Measurements from ENCODE around the gene BMP7. TPM values are rescaled to one million over a fixed set of nuclear protein-coding genes. Genes with fewer than 3 reads are reported as not detected.

Gene BMP7
- total and polyA plus RNA-seq, 9 of the 15 experiments (the other 6 are each of a cell fraction or from before 2014, with no cell fraction given), result 0.18 TPM; not detected in 8

DNA sequence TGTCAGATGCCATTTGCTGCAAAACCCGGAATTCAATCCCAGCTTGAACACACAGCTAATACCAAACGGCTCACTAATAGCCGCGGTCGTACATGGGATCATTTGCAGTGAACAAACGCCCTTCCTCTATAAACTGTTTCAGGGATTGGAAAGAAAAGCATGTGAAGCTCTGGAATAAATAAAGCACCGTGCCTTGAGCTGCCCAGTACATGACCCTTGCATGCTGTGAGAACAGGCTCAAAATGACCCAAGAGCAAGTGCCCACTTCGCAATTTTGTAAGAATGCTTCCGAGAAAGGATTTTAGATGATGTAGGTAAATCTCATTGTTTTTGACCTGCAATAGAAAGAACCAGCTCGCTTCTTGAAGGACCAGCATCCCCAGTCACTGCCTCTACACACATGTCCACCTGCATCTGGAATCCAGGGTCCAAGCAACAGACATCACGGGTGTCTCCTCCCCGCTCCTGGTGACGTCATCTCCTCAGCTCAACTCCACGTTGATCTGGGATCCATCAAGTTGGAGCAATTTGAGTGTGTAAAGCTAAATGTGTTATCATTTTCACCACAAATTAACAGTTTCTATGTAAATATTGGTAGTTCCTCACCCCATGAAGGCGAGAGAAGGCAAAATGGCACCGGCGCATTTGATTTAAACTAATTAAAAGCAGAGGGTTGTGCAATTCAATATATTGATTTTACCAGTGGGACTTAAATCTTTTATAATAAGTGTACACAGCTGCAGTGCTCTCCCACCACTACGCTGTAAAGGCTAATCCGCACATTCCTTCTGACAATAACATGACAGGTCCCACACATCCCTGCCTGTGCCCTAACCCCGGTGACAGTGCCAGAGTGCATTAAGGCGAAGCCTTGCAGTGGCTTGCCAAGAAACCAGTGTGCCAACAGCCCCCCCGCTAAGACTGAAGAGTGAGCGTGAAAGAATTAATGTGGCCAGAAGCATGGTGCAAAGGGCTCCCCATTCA, 6.2 kb downstream of the BMP7 start:
- H3K27ac ChIP-seq (ENCODE audit: extremely low read depth, low read depth, low read length), result no peak overlapping the region
- FAIRE-seq, result no peak
- peaks cover 0 to 10% of the 10 kb centered on the region in 2 experiments; a peak in 2 of 5 replicates for H3K4me1 ChIP-seq (replicated peaks in 1 of 2; ENCODE audit: control insufficient read depth in 2 of 2, insufficient read depth in 2 of 2, low read length in 2 of 2)
- H3K9ac ChIP-seq (ENCODE audit: insufficient read depth in 1 of 2, low read depth in 2 of 2, low read length in 2 of 2), result no peak overlapping the region
- no peak overlapping the region for H3K4me3 ChIP-seq
- H3K4me2 ChIP-seq (ENCODE audit: insufficient read depth, low read length), result no peak overlapping the region
- no peaks in the 10 kb centered on the region for H3K9me3 ChIP-seq (replicated peaks; ENCODE audit: control insufficient read depth, insufficient read depth, low read depth, low read length)
- POLR2A ChIA-PET, result interaction anchor here (1.1 to 1.3 kb wide), 2 partner anchors 13 to 23 kb away, joined by 3 read pairs; no protein-coding TSS in a partner anchor
- no peaks in the 10 kb centered on the region for H3K79me2 ChIP-seq (ENCODE audit: control insufficient read depth, insufficient read depth, low read length)
- BruUV-seq (replicated peaks), result no TSS peak
- in situ Hi-C loops (cut with MboI) (no loop called here), intact Hi-C loops (cut with micrococcal nuclease) (no loop called here)
- ATAC-seq, result no peak
- WGBS (ENCODE audit: insufficient coverage, low coverage, missing lambda C conversion rate), result 1% methylated on average over 23 of the region's 23 CpGs
- CTCF ChIA-PET (ENCODE audit: low intra/inter-chr PET ratio), result no interaction called here
- no peak overlapping the region for H2AFZ ChIP-seq (ENCODE audit: low read depth, low read length)
- DNase-seq (ENCODE audit: extremely low read depth in 1 of 4, low spot score in 3 of 4), result no peak
- H3K36me3 ChIP-seq (ENCODE audit: control insufficient read depth, insufficient read depth, low read length), result no peaks in the 10 kb centered on the region
- H4K20me1 ChIP-seq (replicated peaks; ENCODE audit: control insufficient read depth, insufficient read depth, low read length), result 0 out of 2 replicates have a peak, but pooled peaks cover 5% of the 10 kb centered on the region
- H3K9me1 ChIP-seq (ENCODE audit: control insufficient read depth, insufficient read depth, low read length), result no peaks in the 10 kb centered on the region
- peaks cover 44 to 61% of the 10 kb centered on the region in 2 experiments for H3K27me3 ChIP-seq (ENCODE audit: control insufficient read depth in 2 of 2, insufficient read depth in 2 of 2, low read length in 2 of 2)
- TF ChIP-seq MAZ (CRISPR knock-in tag; conservative IDR thresholded peaks at IDR 0.05 in 1 of 2, IDR thresholded peaks at IDR 0.05 in 1 of 2), result no peak
- peak; percentile 28; the same call in 1 of the 2 replicates for TF ChIP-seq JUND (IDR thresholded peaks at IDR 0.05; ENCODE audit: borderline replicate concordance, low read depth, low read length)
- TF ChIP-seq JUND (tag; IDR thresholded peaks at IDR 0.05; ENCODE audit: borderline replicate concordance, low read depth, low read length), result no peak
- 0 out of 2 replicates have a peak, but pooled peaks have one; percentile 35 for TF ChIP-seq EZH2 (IDR thresholded peaks at IDR 0.05; ENCODE audit: borderline replicate concordance, low read depth, low read length)
- no peak for TF ChIP-seq NBN (IDR thresholded peaks at IDR 0.05; ENCODE audit: low read depth)
- TF ChIP-seq, protein P1, sequence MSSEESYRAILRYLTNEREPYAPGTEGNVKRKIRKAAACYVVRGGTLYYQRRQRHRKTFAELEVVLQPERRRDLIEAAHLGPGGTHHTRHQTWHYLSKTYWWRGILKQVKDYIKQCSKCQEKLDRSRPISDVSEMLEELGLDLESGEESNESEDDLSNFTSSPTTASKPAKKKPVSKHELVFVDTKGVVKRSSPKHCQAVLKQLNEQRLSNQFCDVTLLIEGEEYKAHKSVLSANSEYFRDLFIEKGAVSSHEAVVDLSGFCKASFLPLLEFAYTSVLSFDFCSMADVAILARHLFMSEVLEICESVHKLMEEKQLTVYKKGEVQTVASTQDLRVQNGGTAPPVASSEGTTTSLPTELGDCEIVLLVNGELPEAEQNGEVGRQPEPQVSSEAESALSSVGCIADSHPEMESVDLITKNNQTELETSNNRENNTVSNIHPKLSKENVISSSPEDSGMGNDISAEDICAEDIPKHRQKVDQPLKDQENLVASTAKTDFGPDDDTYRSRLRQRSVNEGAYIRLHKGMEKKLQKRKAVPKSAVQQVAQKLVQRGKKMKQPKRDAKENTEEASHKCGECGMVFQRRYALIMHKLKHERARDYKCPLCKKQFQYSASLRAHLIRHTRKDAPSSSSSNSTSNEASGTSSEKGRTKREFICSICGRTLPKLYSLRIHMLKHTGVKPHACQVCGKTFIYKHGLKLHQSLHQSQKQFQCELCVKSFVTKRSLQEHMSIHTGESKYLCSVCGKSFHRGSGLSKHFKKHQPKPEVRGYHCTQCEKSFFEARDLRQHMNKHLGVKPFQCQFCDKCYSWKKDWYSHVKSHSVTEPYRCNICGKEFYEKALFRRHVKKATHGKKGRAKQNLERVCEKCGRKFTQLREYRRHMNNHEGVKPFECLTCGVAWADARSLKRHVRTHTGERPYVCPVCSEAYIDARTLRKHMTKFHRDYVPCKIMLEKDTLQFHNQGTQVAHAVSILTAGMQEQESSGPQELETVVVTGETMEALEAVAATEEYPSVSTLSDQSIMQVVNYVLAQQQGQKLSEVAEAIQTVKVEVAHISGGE (CRISPR knock-in tag; IDR thresholded peaks at IDR 0.05), result peak in 1 of 3 experiments; percentile 84; a peak in 2 of 6 replicates
- TF ChIP-seq, protein P2, sequence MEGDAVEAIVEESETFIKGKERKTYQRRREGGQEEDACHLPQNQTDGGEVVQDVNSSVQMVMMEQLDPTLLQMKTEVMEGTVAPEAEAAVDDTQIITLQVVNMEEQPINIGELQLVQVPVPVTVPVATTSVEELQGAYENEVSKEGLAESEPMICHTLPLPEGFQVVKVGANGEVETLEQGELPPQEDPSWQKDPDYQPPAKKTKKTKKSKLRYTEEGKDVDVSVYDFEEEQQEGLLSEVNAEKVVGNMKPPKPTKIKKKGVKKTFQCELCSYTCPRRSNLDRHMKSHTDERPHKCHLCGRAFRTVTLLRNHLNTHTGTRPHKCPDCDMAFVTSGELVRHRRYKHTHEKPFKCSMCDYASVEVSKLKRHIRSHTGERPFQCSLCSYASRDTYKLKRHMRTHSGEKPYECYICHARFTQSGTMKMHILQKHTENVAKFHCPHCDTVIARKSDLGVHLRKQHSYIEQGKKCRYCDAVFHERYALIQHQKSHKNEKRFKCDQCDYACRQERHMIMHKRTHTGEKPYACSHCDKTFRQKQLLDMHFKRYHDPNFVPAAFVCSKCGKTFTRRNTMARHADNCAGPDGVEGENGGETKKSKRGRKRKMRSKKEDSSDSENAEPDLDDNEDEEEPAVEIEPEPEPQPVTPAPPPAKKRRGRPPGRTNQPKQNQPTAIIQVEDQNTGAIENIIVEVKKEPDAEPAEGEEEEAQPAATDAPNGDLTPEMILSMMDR (IDR thresholded peaks at IDR 0.05 in 2 of 3, conservative IDR thresholded peaks at IDR 0.05 in 1 of 3; ENCODE audit: insufficient read depth in 2 of 3, low read depth in 1 of 3, low read length in 3 of 3), result no peak
- no peak for TF ChIP-seq FIP1L1 (IDR thresholded peaks at IDR 0.05; ENCODE audit: low read depth, low read length, poor library complexity, severe bottlenecking)
- no peak for TF ChIP-seq ZNF24 (IDR thresholded peaks at IDR 0.05)
- TF ChIP-seq, protein P3, sequence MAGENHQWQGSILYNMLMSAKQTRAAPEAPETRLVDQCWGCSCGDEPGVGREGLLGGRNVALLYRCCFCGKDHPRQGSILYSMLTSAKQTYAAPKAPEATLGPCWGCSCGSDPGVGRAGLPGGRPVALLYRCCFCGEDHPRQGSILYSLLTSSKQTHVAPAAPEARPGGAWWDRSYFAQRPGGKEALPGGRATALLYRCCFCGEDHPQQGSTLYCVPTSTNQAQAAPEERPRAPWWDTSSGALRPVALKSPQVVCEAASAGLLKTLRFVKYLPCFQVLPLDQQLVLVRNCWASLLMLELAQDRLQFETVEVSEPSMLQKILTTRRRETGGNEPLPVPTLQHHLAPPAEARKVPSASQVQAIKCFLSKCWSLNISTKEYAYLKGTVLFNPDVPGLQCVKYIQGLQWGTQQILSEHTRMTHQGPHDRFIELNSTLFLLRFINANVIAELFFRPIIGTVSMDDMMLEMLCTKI (IDR thresholded peaks at IDR 0.05; ENCODE audit: partially characterized antibody), result no peak
- TF ChIP-seq RFX1 (IDR thresholded peaks at IDR 0.05), result no peak
- no peak for TF ChIP-seq MCM7 (IDR thresholded peaks at IDR 0.05)
- peak; percentile 71; the same call in 1 of the 2 replicates for TF ChIP-seq ATF7 (IDR thresholded peaks at IDR 0.05)

Data from K562 (cell line).